Large intestine (tissue), 3 donors: Measurements from ENCODE around the gene DNAJB5. TPM values are rescaled to one million over a fixed set of nuclear protein-coding genes. Genes with fewer than 3 reads are reported as not detected.

Source experiments
- DNase-seq, 2 donors: peaks; one replicate each; pipeline versions ENCODE4 v3.0.0 to v3.0.0-alpha.2; 2013
- H3K27ac ChIP-seq: one replicate; pipeline ENCODE4 v1.5.1; 2013; ENCODE audit warnings: low read length
- H3K27me3 ChIP-seq: 2 replicates; pipeline ENCODE4 v1.6.1; 2013; ENCODE audit warnings: low read length; ENCODE audit not compliant: control insufficient read depth, insufficient read depth
- H3K36me3 ChIP-seq: 2 replicates; pipeline ENCODE4 v1.6.1; 2013; ENCODE audit warnings: low read length; ENCODE audit not compliant: control insufficient read depth, insufficient read depth
- H3K4me1 ChIP-seq: one replicate; pipeline ENCODE4 v1.6.1; 2013; ENCODE audit warnings: low read length; ENCODE audit not compliant: control insufficient read depth, insufficient read depth
- H3K4me3 ChIP-seq: one replicate; pipeline ENCODE4 v1.5.1; 2013; ENCODE audit warnings: low read length
- H3K9me3 ChIP-seq: one replicate; pipeline ENCODE4 v1.6.1; 2013; ENCODE audit warnings: mild to moderate bottlenecking, low read depth, low read length, moderate library complexity; ENCODE audit not compliant: control insufficient read depth
- WGBS: methylation state at CpG from one replicate; pipeline ENCODE4 v1.1.5; 2013; ENCODE audit warnings: low lambda C conversion rate; ENCODE audit not compliant: insufficient coverage; 5-methylcytosine and 5-hydroxymethylcytosine counted together
- polyA plus RNA-seq: library from polyadenylated mRNA; unstranded; fragments of 120-200 nt; gene quantifications from one replicate; pipeline ENCODE4 v1.2.1, GENCODE V29; 2013

The DNAJB5 gene
- polyA plus RNA-seq, 1 donor: 9.7 TPM

- DNase-seq: no peak
- Histone ChIP-seq H3K36me3 (no peaks in the 10 kb centered on the region), H3K27me3 (peaks cover 56% of the 10 kb centered on the region), H3K4me1 (peaks cover 3% of the 10 kb centered on the region), H3K4me3 (no peak overlapping the region), H3K9me3 (no peaks in the 10 kb centered on the region), H3K27ac (no peak overlapping the region)
- WGBS: no CpG with 5 or more reads among the region's 4 CpGs
Measured at GRCh38 chr9:34959461-34959860, 30.1 kb upstream of the DNAJB5 start.

DNA sequence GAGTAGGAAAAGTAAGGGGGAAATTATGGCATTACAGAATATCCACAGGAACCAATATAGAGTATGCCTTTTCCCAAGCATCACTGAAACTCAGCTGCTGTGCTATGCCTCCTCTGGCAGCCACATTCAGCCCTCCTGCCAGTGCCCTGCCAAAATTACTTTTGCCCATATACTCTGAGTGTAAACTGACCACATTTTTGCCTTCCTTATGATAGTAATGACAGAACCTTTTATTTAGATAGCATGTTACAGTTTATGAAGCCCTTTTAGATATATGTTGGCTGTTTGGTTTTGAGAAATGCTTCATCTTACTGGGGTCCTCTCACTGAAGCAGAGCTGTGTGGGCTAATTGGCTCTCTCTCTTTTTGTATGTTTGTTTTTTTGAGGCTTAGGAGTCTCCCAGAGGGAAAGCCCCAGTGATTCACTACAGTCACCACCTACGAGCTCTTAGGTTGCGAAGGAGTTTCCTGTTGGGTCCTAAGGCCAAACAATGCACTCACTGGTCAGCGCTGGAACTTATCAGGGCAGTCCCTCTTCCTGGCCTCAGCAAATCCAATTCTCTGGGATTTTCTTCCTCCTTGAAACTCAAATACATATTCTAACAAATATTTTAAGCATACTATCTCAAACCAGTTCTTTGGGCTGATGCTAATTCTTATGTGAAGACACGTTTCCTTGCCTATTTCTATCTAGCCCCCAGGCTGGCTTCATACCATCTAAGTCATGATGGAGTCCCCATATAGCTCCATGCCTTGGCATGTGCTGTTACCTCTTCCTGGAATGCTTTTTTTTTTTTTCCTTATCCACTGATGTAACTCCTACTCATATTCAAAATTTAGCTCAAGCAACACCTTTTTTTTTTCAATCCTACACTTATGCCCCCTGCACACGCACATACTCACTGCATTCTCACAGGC, 27.7 kb upstream of the DNAJB5 start:
- H3K36me3 ChIP-seq: no peaks in the 10 kb centered on the region
- H3K27me3 ChIP-seq: peaks cover 58% of the 10 kb centered on the region
- H3K9me3 ChIP-seq: no peaks in the 10 kb centered on the region
- peaks cover 3% of the 10 kb centered on the region for H3K4me1 ChIP-seq
- 50% methylated on average over 1 of the region's 5 CpGs for WGBS
- H3K27ac ChIP-seq: no peak overlapping the region
- peak in 1 of 2 donors; percentile 30 for DNase-seq
- no peak overlapping the region for H3K4me3 ChIP-seq

DNA sequence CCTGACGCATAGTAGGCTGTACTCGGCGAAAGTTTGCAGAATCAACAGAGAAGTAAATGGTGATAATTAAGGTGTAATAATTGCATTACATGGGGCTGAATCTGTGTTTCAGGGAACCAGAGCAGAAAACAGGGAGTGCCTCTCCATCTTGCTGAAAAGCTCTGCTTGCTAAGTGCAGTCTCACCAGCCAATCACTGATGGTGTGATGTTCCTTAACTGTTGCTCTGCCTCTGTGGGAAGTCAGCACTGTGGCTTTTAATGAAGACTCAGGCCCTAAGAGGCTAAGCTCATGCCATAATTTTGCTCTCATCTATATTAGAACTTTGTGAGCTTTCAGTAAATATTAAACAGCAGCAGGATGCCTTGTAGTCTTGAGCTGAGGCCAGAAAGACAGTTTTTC, 27.0 kb upstream of the DNAJB5 start:
- peaks cover 3% of the 10 kb centered on the region for H3K4me1 ChIP-seq
- no peaks in the 10 kb centered on the region for H3K9me3 ChIP-seq
- H3K36me3 ChIP-seq: no peaks in the 10 kb centered on the region
- no peak overlapping the region for H3K4me3 ChIP-seq
- no CpG with 5 or more reads among the region's 3 CpGs for WGBS
- H3K27ac ChIP-seq: no peak overlapping the region
- no peak for DNase-seq
- H3K27me3 ChIP-seq: peaks cover 56% of the 10 kb centered on the region

- WGBS: no CpG with 5 or more reads among the region's 2 CpGs
- Histone ChIP-seq H3K9me3 (no peaks in the 10 kb centered on the region), H3K4me1 (peaks cover under 1% of the 10 kb centered on the region), H3K4me3 (no peak overlapping the region), H3K27ac (no peak overlapping the region), H3K36me3 (no peaks in the 10 kb centered on the region), H3K27me3 (peaks cover 55% of the 10 kb centered on the region)
- no peak for DNase-seq
Measured at GRCh38 chr9:34963552-34963951, 26.0 kb upstream of the DNAJB5 start.

DNA sequence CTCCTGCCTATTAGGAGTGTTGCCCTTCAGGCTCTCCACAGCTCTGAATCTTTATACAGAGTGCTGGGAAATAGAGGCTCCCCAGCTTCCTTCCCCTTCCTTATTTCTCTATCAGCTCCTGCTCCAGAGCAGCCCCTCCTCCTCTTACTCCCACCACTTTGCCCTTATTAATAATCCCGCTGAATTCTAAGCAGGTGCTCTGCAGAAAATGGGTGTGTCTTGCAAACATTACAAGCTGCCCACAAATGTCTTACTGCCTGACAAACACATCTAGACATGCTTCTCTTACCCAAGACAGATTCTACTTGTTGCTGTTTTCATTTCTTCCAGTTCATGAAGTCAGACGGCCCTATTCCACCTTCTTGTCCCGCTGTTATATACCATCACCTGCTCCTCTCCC, 25.1 kb upstream of the DNAJB5 start:
- H3K36me3 ChIP-seq: no peaks in the 10 kb centered on the region
- DNase-seq: no peak
- H3K27me3 ChIP-seq: peaks cover 46% of the 10 kb centered on the region
- no peaks in the 10 kb centered on the region for H3K9me3 ChIP-seq
- no peaks in the 10 kb centered on the region for H3K4me1 ChIP-seq
- H3K4me3 ChIP-seq: no peak overlapping the region
- H3K27ac ChIP-seq: no peak overlapping the region
- 100% methylated on average over 1 of the region's 3 CpGs for WGBS

- no peak overlapping the region for H3K4me3 ChIP-seq
- no CpG with 5 or more reads among the region's 21 CpGs for WGBS
- no peak overlapping the region for H3K27ac ChIP-seq
- H3K27me3 ChIP-seq: peaks cover 12% of the 10 kb centered on the region
- H3K4me1 ChIP-seq: no peaks in the 10 kb centered on the region
- DNase-seq: no peak
- no peaks in the 10 kb centered on the region for H3K9me3 ChIP-seq
- H3K36me3 ChIP-seq: no peaks in the 10 kb centered on the region
Measured at GRCh38 chr9:34971146-34971811, 18.3 kb upstream of the DNAJB5 start.

DNA sequence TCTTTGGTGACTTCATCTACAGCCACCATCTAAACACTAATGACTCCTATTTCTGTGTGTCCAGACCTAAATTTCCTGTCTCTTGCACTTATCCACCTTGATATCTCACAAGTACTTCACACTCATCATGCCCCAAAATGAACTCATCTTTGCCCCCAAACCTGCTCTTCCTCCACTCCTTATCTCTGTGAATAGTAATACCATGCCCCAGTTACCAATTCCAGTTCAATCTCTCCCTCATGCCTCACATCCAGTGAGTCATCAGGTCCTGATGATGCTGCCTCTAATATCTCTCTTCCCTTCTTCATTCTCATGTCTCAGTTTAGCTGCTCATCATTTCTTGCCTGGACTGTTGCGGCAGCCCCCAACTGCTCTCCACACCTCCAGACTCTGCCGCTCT, 14.9 kb upstream of the DNAJB5 start:
- Histone ChIP-seq H3K4me3 (no peak overlapping the region), H3K27ac (no peak overlapping the region), H3K4me1 (no peaks in the 10 kb centered on the region), H3K27me3 (peaks cover 7% of the 10 kb centered on the region), H3K36me3 (no peaks in the 10 kb centered on the region), H3K9me3 (no peaks in the 10 kb centered on the region)
- WGBS: 86% methylated on average over 1 of the region's 2 CpGs
- DNase-seq: no peak

- Histone ChIP-seq H3K4me3 (no peak overlapping the region), H3K27me3 (peaks cover 9% of the 10 kb centered on the region), H3K9me3 (no peaks in the 10 kb centered on the region), H3K4me1 (no peaks in the 10 kb centered on the region), H3K27ac (no peak overlapping the region), H3K36me3 (no peaks in the 10 kb centered on the region)
- no CpG with 5 or more reads among the region's 11 CpGs for WGBS
- no peak for DNase-seq
Measured at GRCh38 chr9:34976441-34976840, 13.1 kb upstream of the DNAJB5 start.

DNA sequence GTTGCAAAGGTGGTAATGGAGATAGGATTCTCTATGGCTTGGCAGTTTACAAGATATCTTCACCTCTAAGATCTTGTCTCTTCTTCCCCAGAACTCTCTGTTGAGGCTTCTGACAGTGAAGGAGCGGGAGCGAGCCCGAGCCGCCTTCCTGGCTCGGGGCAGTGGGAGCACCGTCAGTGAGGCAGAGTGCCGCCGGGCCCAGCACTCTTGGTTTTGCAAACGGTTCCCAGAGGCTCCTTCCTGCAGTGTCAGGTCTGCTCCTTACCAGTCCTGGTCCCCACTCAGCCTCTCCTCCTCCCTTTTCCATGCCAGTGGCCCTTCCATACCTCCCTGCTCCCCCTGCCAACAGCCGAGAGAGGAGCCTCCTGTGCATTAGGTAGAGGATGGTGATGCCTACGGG, 12.6 kb upstream of the DNAJB5 start:
- no peak for DNase-seq
- Histone ChIP-seq H3K36me3 (no peaks in the 10 kb centered on the region), H3K27me3 (peaks cover 9% of the 10 kb centered on the region), H3K4me1 (no peaks in the 10 kb centered on the region), H3K27ac (no peak overlapping the region), H3K4me3 (no peak overlapping the region), H3K9me3 (no peaks in the 10 kb centered on the region)
- no CpG with 5 or more reads among the region's 11 CpGs for WGBS

DNA sequence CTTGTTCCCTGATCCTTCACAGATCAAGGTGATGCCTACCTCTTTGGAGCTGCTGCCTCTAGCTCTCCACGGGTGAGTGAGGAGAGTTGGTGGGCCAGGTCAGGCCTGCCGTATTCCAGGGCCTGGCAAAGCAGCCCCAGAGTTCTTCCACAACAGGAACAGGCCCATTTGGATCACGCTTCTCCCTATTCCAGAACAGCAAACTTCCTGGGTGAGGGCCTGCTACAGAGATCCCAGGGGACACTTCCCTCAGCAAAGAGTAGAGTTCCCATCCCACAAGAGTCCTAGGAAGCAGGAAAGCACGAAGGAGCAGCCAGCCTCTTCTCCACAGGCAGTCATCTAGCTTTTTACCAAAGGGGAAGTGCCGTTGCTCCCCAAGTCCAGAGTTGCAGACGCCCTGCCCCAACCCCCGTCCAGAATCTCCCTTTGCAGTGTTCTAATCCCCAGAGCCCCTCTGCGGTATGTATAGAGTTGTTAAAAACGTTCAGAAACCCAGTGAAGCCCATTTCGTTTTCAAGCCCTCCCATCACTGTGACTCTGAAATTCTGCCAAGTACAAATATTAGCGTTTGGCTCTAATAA, 9.3 kb upstream of the DNAJB5 start:
- no peaks in the 10 kb centered on the region for H3K36me3 ChIP-seq
- H3K4me3 ChIP-seq: no peak overlapping the region
- no peak overlapping the region for H3K27ac ChIP-seq
- WGBS: 100% methylated on average over 1 of the region's 11 CpGs
- H3K4me1 ChIP-seq: no peaks in the 10 kb centered on the region
- H3K9me3 ChIP-seq: no peaks in the 10 kb centered on the region
- DNase-seq: no peak
- H3K27me3 ChIP-seq: peaks cover 9% of the 10 kb centered on the region
